CD14-positive monocyte (primary cell): ENCODE measurements around the gene OLFML2B. TPM values are rescaled to one million over a fixed set of nuclear protein-coding genes. Genes with fewer than 3 reads are reported as not detected.

Source experiments
- DNase-seq, 3 donors: peaks; one replicate each; pipeline ENCODE4 v3.0.0-alpha.2; 2011 to 2022
- H2AFZ ChIP-seq: 2 replicates; pipeline ENCODE4 v1.6.0; 2012; ENCODE audit warnings: mild to moderate bottlenecking, low read depth, low read length, inconsistent platforms; ENCODE audit not compliant: insufficient read depth, poor library complexity, severe bottlenecking
- H3K27ac ChIP-seq, 2 donors: 1 replicate in 1 of 2; 2 replicates in 1 of 2; pipeline ENCODE4 v1.5.1; 2012 to 2013; ENCODE audit warnings: low read length in 2 of 2, control low read depth in 1 of 2, inconsistent platforms in 1 of 2, low read depth in 1 of 2, mild to moderate bottlenecking in 1 of 2
- H3K27me3 ChIP-seq, 2 donors: one replicate each; pipeline versions ENCODE4 v1.6.0 to v1.6.1; 2011 to 2013; ENCODE audit warnings: low read length in 2 of 2; ENCODE audit not compliant: control insufficient read depth in 2 of 2, insufficient read depth in 2 of 2
- H3K36me3 ChIP-seq, 2 donors: replicated peaks in 1 of 2; 1 replicate in 1 of 2; 2 replicates in 1 of 2; pipeline versions ENCODE4 v1.5.1 to v1.6.1; 2012 to 2013; ENCODE audit warnings: low read length in 2 of 2, control low read depth in 1 of 2, inconsistent platforms in 1 of 2, mild to moderate bottlenecking in 1 of 2; ENCODE audit not compliant: insufficient read depth in 2 of 2, control insufficient read depth in 1 of 2
- H3K4me1 ChIP-seq, 2 donors: 1 replicate in 1 of 2; 2 replicates in 1 of 2; pipeline versions ENCODE4 v1.5.1 to v1.6.1; 2012 to 2013; ENCODE audit warnings: low read length in 2 of 2, control low read depth in 1 of 2, inconsistent platforms in 1 of 2, mild to moderate bottlenecking in 1 of 2, moderate library complexity in 1 of 2; ENCODE audit not compliant: insufficient read depth in 2 of 2, control insufficient read depth in 1 of 2
- H3K4me2 ChIP-seq: replicated peaks from 2 replicates; pipeline ENCODE3; 2012; ENCODE audit warnings: low read length, moderate library complexity, mild to moderate bottlenecking; ENCODE audit not compliant: poor library complexity, severe bottlenecking; ENCODE audit errors: extremely low read depth
- H3K4me3 ChIP-seq, 3 experiments: fragments of 200-600 bp in 1 of 3; sonication (generic) in 1 of 3; replicated peaks in 1 of 3; 1 replicate in 2 of 3; 2 replicates in 1 of 3; pipeline ENCODE4 v1.5.1; 2011 to 2013; ENCODE audit warnings: low read length in 3 of 3, mild to moderate bottlenecking in 3 of 3, control low read depth in 2 of 3, low read depth in 2 of 3, inconsistent platforms in 1 of 3, moderate library complexity in 1 of 3
- H3K79me2 ChIP-seq: 2 replicates; pipeline ENCODE4 v1.6.0; 2012; ENCODE audit warnings: mild to moderate bottlenecking, control low read depth, inconsistent platforms, low read length, moderate library complexity; ENCODE audit not compliant: insufficient read depth
- H3K9ac ChIP-seq: 2 replicates; pipeline ENCODE4 v1.6.0; 2017; ENCODE audit warnings: low read length, mild to moderate bottlenecking; ENCODE audit not compliant: insufficient read depth, poor library complexity, severe bottlenecking
- H3K9me3 ChIP-seq, 2 donors: replicated peaks in 1 of 2; 1 replicate in 1 of 2; 2 replicates in 1 of 2; pipeline versions ENCODE4 v1.5.1 to v1.6.1; 2012 to 2013; ENCODE audit warnings: low read length in 2 of 2, control low read depth in 1 of 2; ENCODE audit not compliant: control insufficient read depth in 1 of 2, insufficient read depth in 1 of 2
- H4K20me1 ChIP-seq: 2 replicates; pipeline ENCODE4 v1.6.0; 2012; ENCODE audit warnings: mild to moderate bottlenecking, low read length, control low read depth, moderate library complexity; ENCODE audit not compliant: insufficient read depth
- H3K27ac Mint-ChIP-seq, 7 donors: one replicate each; pipeline ENCODE4 v1.8.0; 2020; ENCODE audit warnings: mild to moderate bottlenecking in 7 of 7, mixed read lengths in 7 of 7, moderate library complexity in 6 of 7, inconsistent platforms in 2 of 7
- H3K27me3 Mint-ChIP-seq, 3 donors: one replicate each; pipeline ENCODE4 v1.8.0; 2021 to 2022; ENCODE audit warnings: low read depth in 3 of 3, mild to moderate bottlenecking in 3 of 3, mixed read lengths in 3 of 3, moderate library complexity in 3 of 3, inconsistent platforms in 1 of 3
- H3K36me3 Mint-ChIP-seq, 2 donors: one replicate each; pipeline ENCODE4 v1.8.0; 2020; ENCODE audit warnings: mixed read lengths in 2 of 2, inconsistent platforms in 1 of 2, mild to moderate bottlenecking in 1 of 2
- H3K4me1 Mint-ChIP-seq: one replicate; pipeline ENCODE4 v1.8.0; 2020; ENCODE audit warnings: mild to moderate bottlenecking, mixed read lengths
- H3K4me3 Mint-ChIP-seq, 2 donors: one replicate each; pipeline ENCODE4 v1.8.0; 2020; ENCODE audit warnings: mild to moderate bottlenecking in 2 of 2, mixed read lengths in 2 of 2, moderate library complexity in 1 of 2
- H3K9me3 Mint-ChIP-seq, 7 donors: one replicate each; pipeline ENCODE4 v1.8.0; 2020 to 2022; ENCODE audit warnings: mixed read lengths in 7 of 7, mild to moderate bottlenecking in 6 of 7, moderate library complexity in 6 of 7, inconsistent platforms in 2 of 7
- CTCF ChIP-seq: fragments of 200-600 bp; IDR thresholded peaks from one replicate; pipeline ENCODE4 v1.8.0; 2022; ENCODE audit warnings: antibody characterized with exemption, mild to moderate bottlenecking
- WGBS: methylation state at CpG from one replicate; pipeline ENCODE4 v1.1.5; 2013; ENCODE audit warnings: missing lambda C conversion rate; ENCODE audit not compliant: insufficient coverage; 5-methylcytosine and 5-hydroxymethylcytosine counted together
- intact Hi-C, 2 donors: fragments of 100-400 bp; cut with micrococcal nuclease; formaldehyde crosslinking; loops; one replicate each; pipeline versions ENCODE4 v1.15.0 to v1.15.1; 2023
- polyA plus RNA-seq, 3 donors: library from polyadenylated mRNA; depleted of rRNA in 1 of 3; unstranded in 2 of 3; stranded (reverse) in 1 of 3; fragments of 300-500 nt in 2 of 3; fragments of >200 nt in 1 of 3; fragmentation: Illumina TruSeq in 2 of 3; gene quantifications; 1 replicate in 2 of 3; 2 replicates in 1 of 3; pipeline ENCODE4 v1.2.3, GENCODE V29; 2012 to 2021

Gene OLFML2B
- polyA plus RNA-seq, 3 donors: 0.66 to 1.4 (median 0.95) TPM

DNA sequence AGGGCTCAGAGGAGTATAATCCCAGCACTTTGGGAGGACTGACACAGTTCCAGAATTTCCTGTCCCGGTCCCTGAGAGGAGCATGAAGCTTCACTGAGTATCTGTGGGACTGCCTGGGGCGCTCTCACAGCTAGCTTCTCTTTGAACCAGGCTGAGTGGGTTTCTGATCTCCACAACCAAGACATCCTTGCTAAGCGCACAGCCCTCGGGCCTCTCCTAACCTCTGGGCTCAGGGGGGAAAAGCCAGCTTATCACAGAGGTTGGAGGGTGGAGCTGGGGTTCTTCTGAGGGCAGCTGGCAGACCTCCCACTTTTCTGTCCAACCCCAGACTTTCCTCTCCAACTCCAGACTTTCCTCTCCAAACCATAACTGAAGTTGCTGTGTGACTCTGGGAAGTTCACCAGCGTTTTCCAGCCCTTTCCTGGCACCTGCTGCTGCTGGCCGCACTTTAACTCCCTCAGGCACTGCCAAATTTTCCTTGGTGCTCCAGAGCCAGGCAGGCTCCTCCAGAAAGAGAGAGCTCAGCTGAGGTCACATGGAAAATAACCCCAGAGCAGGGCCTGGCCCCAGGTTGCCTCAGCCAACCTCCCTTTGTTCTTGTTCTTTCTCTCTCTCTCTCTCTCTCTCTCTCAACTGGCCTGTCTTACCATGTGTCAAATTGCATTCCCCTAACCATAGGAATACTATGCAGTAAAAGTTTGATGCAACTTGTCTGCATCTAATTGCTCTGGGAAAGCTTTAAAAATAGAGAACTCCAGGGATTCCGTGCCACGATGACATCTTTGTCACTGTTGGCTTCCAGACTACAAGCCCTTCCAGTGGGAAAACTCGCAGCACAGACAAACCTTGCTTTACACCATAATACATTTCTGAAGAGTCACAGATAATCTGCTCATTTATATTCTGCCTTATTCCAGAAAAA, 49.5 kb downstream of the OLFML2B start:
- Histone ChIP-seq H3K4me3 (no peak overlapping the region), H3K36me3 (no peaks in the 10 kb centered on the region), H3K27ac (no peak overlapping the region), H4K20me1 (no peaks in the 10 kb centered on the region), H2AFZ (no peak overlapping the region), H3K4me2 (no peak overlapping the region), H3K4me1 (no peaks in the 10 kb centered on the region), H3K79me2 (no peaks in the 10 kb centered on the region), H3K27me3 (no peaks in the 10 kb centered on the region), H3K9me3 (no peaks in the 10 kb centered on the region), H3K9ac (no peak overlapping the region)
- H3K27me3 Mint-ChIP-seq: peaks cover 0 to 6% (median 2%) of the 10 kb centered on the region in 3 donors
- intact Hi-C loops: no loop called here
- H3K36me3 Mint-ChIP-seq: peaks cover 0 to 1% of the 10 kb centered on the region in 2 donors
- no peaks in the 10 kb centered on the region for H3K4me1 Mint-ChIP-seq
- H3K9me3 Mint-ChIP-seq: peaks cover 0 to 5% (median 2%) of the 10 kb centered on the region in 7 donors
- no peak for TF ChIP-seq CTCF
- DNase-seq: no peak
- no peak overlapping the region for H3K4me3 Mint-ChIP-seq
- H3K27ac Mint-ChIP-seq: peak overlapping the region in 1 of 7 donors; percentile 60
- 91% methylated on average over 7 of the region's 9 CpGs for WGBS

GRCh38 chr1:161972828-161973227, 50.8 kb downstream of the OLFML2B start:
- Histone ChIP-seq H3K27me3 (no peaks in the 10 kb centered on the region), H3K4me1 (no peaks in the 10 kb centered on the region), H3K36me3 (peaks cover 0 to under 1% of the 10 kb centered on the region in 2 donors), H3K4me3 (no peak overlapping the region), H3K79me2 (no peaks in the 10 kb centered on the region), H4K20me1 (no peaks in the 10 kb centered on the region), H2AFZ (no peak overlapping the region), H3K4me2 (no peak overlapping the region), H3K9ac (no peak overlapping the region), H3K27ac (no peak overlapping the region), H3K9me3 (no peaks in the 10 kb centered on the region)
- Mint-ChIP-seq H3K27me3 (peaks cover 0 to 6% (median 2%) of the 10 kb centered on the region in 3 donors), H3K9me3 (peaks cover 0 to 4% (median 0%) of the 10 kb centered on the region in 7 donors), H3K27ac (no peak overlapping the region), H3K36me3 (peaks cover 3 to 4% of the 10 kb centered on the region in 2 donors), H3K4me3 (peak overlapping the region in 1 of 2 donors; percentile 41), H3K4me1 (no peaks in the 10 kb centered on the region)
- DNase-seq: no peak
- intact Hi-C loops: no loop called here
- TF ChIP-seq CTCF: no peak
- WGBS: 97% methylated on average over 5 of the region's 9 CpGs
